HL-60 (cell line): Measurements from ENCODE around the gene TTI1.

Source experiments
- DNase-seq, 2 experiments: peaks; one replicate each; pipeline ENCODE4 v3.0.0-alpha.2; 2010 to 2020; ENCODE audit warnings: low read depth in 1 of 2, low spot score in 1 of 2
- H3K27ac ChIP-seq: fragments of 250-450 bp; sonication (Bioruptor Pico); replicated peaks from 2 replicates; pipeline ENCODE4 v1.5.1; 2020; ENCODE audit warnings: mild to moderate bottlenecking, moderate library complexity
- H3K27me3 ChIP-seq: fragments of 250-450 bp; sonication (Bioruptor Pico); 2 replicates; pipeline ENCODE4 v1.5.1; 2021; ENCODE audit warnings: mild to moderate bottlenecking, moderate library complexity; ENCODE audit not compliant: insufficient read depth, poor library complexity, severe bottlenecking
- H3K4me3 ChIP-seq: replicated peaks from 2 replicates; pipeline ENCODE4 v1.5.1; 2011; ENCODE audit warnings: mild to moderate bottlenecking, control low read depth, low read length; ENCODE audit not compliant: insufficient read depth
- GABPA ChIP-seq: IDR thresholded peaks from 2 replicates; pipeline ENCODE4 v1.6.1; 2012; ENCODE audit warnings: low read depth
- POLR2AphosphoS5 ChIP-seq: IDR thresholded peaks from 2 replicates; pipeline ENCODE4 v1.6.1; 2012; ENCODE audit warnings: low read depth
- SPI1 ChIP-seq: IDR thresholded peaks from 2 replicates; pipeline ENCODE4 v1.6.1; 2012; ENCODE audit warnings: low read depth, mild to moderate bottlenecking, borderline replicate concordance
- TF ChIP-seq, protein P1 (sequence below): IDR thresholded peaks from 2 replicates; pipeline ENCODE4 v1.6.1; 2012; ENCODE audit warnings: low read depth; ENCODE audit not compliant: insufficient replicate concordance
- TF ChIP-seq, protein P2 (sequence below): IDR thresholded peaks from one replicate; pipeline ENCODE4 v1.5.1; 2011; ENCODE audit warnings: low read length, control low read depth, inconsistent platforms; ENCODE audit not compliant: insufficient read depth

Gene TTI1

DNA sequence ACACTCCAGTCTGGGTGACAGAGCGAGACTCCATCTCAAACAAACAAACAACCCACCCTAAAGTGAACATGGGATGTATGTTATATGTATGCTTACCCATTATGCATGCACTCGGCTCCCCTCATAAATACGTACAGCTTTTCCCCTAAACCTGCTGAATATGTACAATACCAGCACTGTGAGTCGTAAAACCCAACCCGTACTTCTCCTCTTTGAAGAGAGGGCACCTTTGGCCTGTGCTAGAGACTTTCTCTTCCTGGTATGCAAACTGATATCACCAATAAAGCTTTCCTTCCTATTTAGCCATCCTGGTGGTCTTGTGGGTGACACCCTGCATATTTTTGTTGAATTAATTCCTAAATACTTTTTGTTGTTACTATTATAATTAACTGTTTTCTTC lies 79.1 kb downstream of the TTI1 start:
- Histone ChIP-seq H3K27ac (no peak overlapping the region), H3K4me3 (no peak overlapping the region), H3K27me3 (peaks cover 6% of the 10 kb centered on the region)
- TF ChIP-seq, protein P1, sequence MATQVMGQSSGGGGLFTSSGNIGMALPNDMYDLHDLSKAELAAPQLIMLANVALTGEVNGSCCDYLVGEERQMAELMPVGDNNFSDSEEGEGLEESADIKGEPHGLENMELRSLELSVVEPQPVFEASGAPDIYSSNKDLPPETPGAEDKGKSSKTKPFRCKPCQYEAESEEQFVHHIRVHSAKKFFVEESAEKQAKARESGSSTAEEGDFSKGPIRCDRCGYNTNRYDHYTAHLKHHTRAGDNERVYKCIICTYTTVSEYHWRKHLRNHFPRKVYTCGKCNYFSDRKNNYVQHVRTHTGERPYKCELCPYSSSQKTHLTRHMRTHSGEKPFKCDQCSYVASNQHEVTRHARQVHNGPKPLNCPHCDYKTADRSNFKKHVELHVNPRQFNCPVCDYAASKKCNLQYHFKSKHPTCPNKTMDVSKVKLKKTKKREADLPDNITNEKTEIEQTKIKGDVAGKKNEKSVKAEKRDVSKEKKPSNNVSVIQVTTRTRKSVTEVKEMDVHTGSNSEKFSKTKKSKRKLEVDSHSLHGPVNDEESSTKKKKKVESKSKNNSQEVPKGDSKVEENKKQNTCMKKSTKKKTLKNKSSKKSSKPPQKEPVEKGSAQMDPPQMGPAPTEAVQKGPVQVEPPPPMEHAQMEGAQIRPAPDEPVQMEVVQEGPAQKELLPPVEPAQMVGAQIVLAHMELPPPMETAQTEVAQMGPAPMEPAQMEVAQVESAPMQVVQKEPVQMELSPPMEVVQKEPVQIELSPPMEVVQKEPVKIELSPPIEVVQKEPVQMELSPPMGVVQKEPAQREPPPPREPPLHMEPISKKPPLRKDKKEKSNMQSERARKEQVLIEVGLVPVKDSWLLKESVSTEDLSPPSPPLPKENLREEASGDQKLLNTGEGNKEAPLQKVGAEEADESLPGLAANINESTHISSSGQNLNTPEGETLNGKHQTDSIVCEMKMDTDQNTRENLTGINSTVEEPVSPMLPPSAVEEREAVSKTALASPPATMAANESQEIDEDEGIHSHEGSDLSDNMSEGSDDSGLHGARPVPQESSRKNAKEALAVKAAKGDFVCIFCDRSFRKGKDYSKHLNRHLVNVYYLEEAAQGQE = no peak
- TF ChIP-seq, protein P2, sequence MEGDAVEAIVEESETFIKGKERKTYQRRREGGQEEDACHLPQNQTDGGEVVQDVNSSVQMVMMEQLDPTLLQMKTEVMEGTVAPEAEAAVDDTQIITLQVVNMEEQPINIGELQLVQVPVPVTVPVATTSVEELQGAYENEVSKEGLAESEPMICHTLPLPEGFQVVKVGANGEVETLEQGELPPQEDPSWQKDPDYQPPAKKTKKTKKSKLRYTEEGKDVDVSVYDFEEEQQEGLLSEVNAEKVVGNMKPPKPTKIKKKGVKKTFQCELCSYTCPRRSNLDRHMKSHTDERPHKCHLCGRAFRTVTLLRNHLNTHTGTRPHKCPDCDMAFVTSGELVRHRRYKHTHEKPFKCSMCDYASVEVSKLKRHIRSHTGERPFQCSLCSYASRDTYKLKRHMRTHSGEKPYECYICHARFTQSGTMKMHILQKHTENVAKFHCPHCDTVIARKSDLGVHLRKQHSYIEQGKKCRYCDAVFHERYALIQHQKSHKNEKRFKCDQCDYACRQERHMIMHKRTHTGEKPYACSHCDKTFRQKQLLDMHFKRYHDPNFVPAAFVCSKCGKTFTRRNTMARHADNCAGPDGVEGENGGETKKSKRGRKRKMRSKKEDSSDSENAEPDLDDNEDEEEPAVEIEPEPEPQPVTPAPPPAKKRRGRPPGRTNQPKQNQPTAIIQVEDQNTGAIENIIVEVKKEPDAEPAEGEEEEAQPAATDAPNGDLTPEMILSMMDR = no peak
- TF ChIP-seq POLR2AphosphoS5 = no peak
- TF ChIP-seq GABPA = no peak
- DNase-seq = no peak

DNA sequence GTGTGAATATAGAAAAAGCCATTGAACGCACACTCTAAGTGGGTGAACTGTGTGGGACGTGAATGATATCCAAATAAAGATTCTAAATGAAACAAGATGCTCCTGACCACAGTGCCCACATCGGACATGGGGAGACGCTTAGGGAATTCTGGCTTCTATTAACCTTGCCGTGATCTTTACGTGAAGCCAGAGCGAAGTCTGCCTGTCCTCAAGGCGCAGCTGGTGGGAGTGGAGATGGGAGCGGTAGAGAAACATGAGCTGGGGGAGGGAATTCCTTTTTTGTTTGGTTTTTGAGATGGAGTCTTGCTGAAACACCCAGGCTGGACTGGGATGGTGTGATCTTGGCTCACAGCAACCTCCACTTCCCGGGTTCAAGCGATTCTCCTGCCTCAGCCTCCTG lies 84.3 kb downstream of the TTI1 start:
- TF ChIP-seq, protein P1 = no peak
- TF ChIP-seq, protein P2 = no peak
- TF ChIP-seq POLR2AphosphoS5 (no peak), SPI1 (no peak), GABPA (no peak)
- H3K27ac ChIP-seq = no peak overlapping the region
- DNase-seq = no peak
- H3K4me3 ChIP-seq = no peak overlapping the region
- no peaks in the 10 kb centered on the region for H3K27me3 ChIP-seq

DNA sequence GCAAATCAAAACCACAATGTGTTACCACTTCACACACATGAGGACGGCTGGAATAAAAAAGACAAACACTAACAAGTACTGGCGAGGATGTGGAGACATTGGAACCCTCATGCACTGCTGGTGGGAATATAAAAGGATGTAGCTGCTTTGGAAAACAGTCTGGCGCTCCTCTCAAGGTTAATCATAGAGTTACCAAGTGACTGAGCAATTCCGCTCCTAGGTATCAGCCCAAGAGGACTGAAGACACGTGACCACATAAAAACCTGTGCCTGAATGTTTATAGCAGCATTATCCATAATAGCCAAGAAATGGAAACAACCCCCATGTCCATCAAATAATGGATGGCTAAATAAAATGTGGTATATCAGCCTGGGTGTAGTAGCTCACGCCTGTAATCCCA lies 85.3 kb downstream of the TTI1 start:
- H3K27ac ChIP-seq = no peak overlapping the region
- no peak overlapping the region for H3K4me3 ChIP-seq
- DNase-seq = no peak
- no peak for TF ChIP-seq SPI1
- TF ChIP-seq, protein P1 = no peak
- no peaks in the 10 kb centered on the region for H3K27me3 ChIP-seq

DNA sequence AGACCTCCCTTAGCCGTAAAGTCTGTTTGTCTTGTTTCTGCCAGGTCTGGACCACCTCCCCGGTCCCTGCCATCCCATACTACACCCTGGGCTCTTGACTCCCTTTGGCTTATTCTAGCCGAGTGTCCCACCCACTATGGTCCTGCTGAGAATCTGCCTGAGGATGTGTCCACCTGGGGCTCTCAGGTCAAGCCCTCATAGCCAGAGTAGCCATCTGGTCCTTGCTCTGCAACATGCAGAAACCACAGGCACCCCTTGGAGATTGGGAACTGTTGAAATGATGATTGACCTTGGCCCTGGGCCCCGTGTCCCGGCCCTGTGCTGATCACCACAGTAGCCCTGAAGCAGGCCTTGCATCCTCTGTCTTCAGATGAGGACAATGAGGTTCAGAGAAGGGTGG lies 86.3 kb downstream of the TTI1 start:
- no peak overlapping the region for H3K27ac ChIP-seq
- no peak overlapping the region for H3K4me3 ChIP-seq
- no peak for TF ChIP-seq POLR2AphosphoS5
- TF ChIP-seq, protein P2 = no peak
- no peak for TF ChIP-seq SPI1
- TF ChIP-seq GABPA = no peak
- TF ChIP-seq, protein P1 = no peak
- no peak for DNase-seq
- H3K27me3 ChIP-seq = no peaks in the 10 kb centered on the region
